Caco-2 (cell line): ENCODE measurements around the gene TMEM53. TPM values are rescaled to one million over a fixed set of nuclear protein-coding genes. Genes with fewer than 3 reads are reported as not detected.
A peak's percentile ranks its signal among the peaks of the same experiment; 100 is the strongest.

Experiments used
- BruUV-seq: library from RNA; stranded (reverse); fragments of 400-500 nt; replicated peaks from 2 replicates; lab custom pipeline; 2021; lab: Mats Ljungman, UMichigan
- CTCF ChIA-PET: fragments of 300-600 bp; sonication (Branson Sonifier 250); formaldehyde crosslinking; loops from one replicate; lab custom pipeline; 2022; ENCODE audit warnings: antibody characterized with exemption; lab: Charles Lee
- POLR2A ChIA-PET: fragments of 300-600 bp; sonication (Branson Sonifier 250); formaldehyde crosslinking; loops from one replicate; lab custom pipeline; 2022; ENCODE audit warnings: antibody characterized with exemption; lab: Charles Lee
- DNase-seq, 2 experiments: peaks; one replicate each; pipeline versions ENCODE4 v3.0.0 to v3.0.0-alpha.2; 2020 to 2022
- H3K27me3 ChIP-seq: replicated peaks from 2 replicates; pipeline ENCODE4 v1.6.0; 2011; ENCODE audit warnings: low read length; ENCODE audit not compliant: control insufficient read depth, insufficient read depth
- H3K36me3 ChIP-seq: 2 replicates; pipeline ENCODE4 v1.5.1; 2011; ENCODE audit warnings: low read length; ENCODE audit not compliant: control insufficient read depth, insufficient read depth
- H3K4me1 ChIP-seq: fragments of 250-450 bp; sonication (Bioruptor Pico); 2 replicates; pipeline ENCODE4 v1.5.1; 2020; ENCODE audit warnings: mild to moderate bottlenecking
- H3K4me3 ChIP-seq: 2 replicates; pipeline ENCODE4 v1.5.1; 2011; ENCODE audit warnings: low read depth, mild to moderate bottlenecking, control low read depth, low read length
- H3K9me3 ChIP-seq: fragments of 250-450 bp; sonication (Bioruptor Pico); 2 replicates; pipeline ENCODE4 v1.5.1; 2020; ENCODE audit warnings: mild to moderate bottlenecking, moderate library complexity
- H3K27ac Mint-ChIP-seq: one replicate; pipeline ENCODE4 v1.8.0; 2022; ENCODE audit warnings: mixed read lengths; ENCODE audit not compliant: unreplicated experiment
- H3K27me3 Mint-ChIP-seq: one replicate; pipeline ENCODE4 v1.8.0; 2022; ENCODE audit warnings: mixed read lengths; ENCODE audit not compliant: insufficient read depth, unreplicated experiment
- H3K36me3 Mint-ChIP-seq: one replicate; pipeline ENCODE4 v1.8.0; 2022; ENCODE audit warnings: mild to moderate bottlenecking, mixed read lengths; ENCODE audit not compliant: insufficient read depth, unreplicated experiment
- H3K4me1 Mint-ChIP-seq: one replicate; pipeline ENCODE4 v1.8.0; 2022; ENCODE audit warnings: low read depth, mixed read lengths; ENCODE audit not compliant: unreplicated experiment
- H3K4me3 Mint-ChIP-seq: one replicate; pipeline ENCODE4 v1.8.0; 2022; ENCODE audit warnings: mild to moderate bottlenecking, moderate library complexity, mixed read lengths; ENCODE audit not compliant: unreplicated experiment
- H3K9me3 Mint-ChIP-seq: one replicate; pipeline ENCODE4 v1.8.0; 2022; ENCODE audit warnings: mixed read lengths; ENCODE audit not compliant: unreplicated experiment
- intact Hi-C: fragments of 100-400 bp; cut with micrococcal nuclease; formaldehyde crosslinking; loops from one replicate; pipeline ENCODE4 v1.10.0; 2022; ENCODE audit not compliant: unreplicated experiment
- total RNA-seq: library from RNA; stranded (reverse); gene quantifications from 2 replicates; pipeline ENCODE4 v1.2.3, GENCODE V29; 2022
- TF ChIP-seq, protein P1 (sequence below), 2 experiments: fragments of 200-600 bp in 1 of 2; IDR thresholded peaks; 1 replicate in 1 of 2; 2 replicates in 1 of 2; pipeline versions ENCODE4 v1.5.1 to v1.8.0; 2011 to 2022; ENCODE audit warnings: antibody characterized with exemption in 1 of 2, control low read depth in 1 of 2, inconsistent platforms in 1 of 2, low read depth in 1 of 2, low read length in 1 of 2, mild to moderate bottlenecking in 1 of 2, moderate library complexity in 1 of 2; ENCODE audit not compliant: insufficient read depth in 1 of 2, severe bottlenecking in 1 of 2, unreplicated experiment in 1 of 2

Gene TMEM53
- total RNA-seq, 1 experiment from 2014 or later: 4.4 TPM

DNA sequence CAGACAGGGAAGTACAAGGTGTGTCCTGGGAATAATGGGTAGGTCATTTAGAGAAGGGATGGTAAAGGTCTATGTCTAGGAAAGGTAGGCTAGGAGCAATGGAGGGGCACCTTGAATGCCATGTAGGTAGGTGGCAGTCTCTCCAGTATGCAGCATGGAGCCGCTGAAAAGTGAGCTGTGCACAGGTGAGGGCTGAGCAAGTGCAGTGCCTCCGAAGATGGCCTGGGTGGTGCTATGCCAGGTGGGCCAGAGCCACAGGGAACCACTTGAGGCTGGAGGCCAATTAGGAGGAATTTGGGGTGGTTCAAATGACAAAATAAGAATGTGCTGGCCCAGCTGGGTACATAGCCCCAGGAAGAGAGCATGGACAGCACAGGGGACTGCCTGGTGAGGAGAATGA, 31.7 kb upstream of the TMEM53 start:
- no peaks in the 10 kb centered on the region for H3K27me3 Mint-ChIP-seq
- Histone ChIP-seq H3K9me3 (no peaks in the 10 kb centered on the region), H3K4me1 (peaks cover 6% of the 10 kb centered on the region), H3K4me3 (no peak overlapping the region), H3K36me3 (no peaks in the 10 kb centered on the region), H3K27me3 (no peaks in the 10 kb centered on the region)
- peaks cover 13% of the 10 kb centered on the region for H3K9me3 Mint-ChIP-seq
- TF ChIP-seq, protein P1, sequence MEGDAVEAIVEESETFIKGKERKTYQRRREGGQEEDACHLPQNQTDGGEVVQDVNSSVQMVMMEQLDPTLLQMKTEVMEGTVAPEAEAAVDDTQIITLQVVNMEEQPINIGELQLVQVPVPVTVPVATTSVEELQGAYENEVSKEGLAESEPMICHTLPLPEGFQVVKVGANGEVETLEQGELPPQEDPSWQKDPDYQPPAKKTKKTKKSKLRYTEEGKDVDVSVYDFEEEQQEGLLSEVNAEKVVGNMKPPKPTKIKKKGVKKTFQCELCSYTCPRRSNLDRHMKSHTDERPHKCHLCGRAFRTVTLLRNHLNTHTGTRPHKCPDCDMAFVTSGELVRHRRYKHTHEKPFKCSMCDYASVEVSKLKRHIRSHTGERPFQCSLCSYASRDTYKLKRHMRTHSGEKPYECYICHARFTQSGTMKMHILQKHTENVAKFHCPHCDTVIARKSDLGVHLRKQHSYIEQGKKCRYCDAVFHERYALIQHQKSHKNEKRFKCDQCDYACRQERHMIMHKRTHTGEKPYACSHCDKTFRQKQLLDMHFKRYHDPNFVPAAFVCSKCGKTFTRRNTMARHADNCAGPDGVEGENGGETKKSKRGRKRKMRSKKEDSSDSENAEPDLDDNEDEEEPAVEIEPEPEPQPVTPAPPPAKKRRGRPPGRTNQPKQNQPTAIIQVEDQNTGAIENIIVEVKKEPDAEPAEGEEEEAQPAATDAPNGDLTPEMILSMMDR (IDR thresholded peaks at IDR 0.05; ENCODE audit: insufficient read depth in 1 of 2, low read depth in 1 of 2, low read length in 1 of 2, severe bottlenecking in 1 of 2, unreplicated experiment in 1 of 2): no peak
- H3K4me3 Mint-ChIP-seq: no peak overlapping the region
- intact Hi-C loops: no loop called here
- no peaks in the 10 kb centered on the region for H3K36me3 Mint-ChIP-seq
- H3K27ac Mint-ChIP-seq: no peak overlapping the region
- no TSS peak for BruUV-seq
- CTCF ChIA-PET: no interaction called here
- DNase-seq: no peak
- peaks cover 6% of the 10 kb centered on the region for H3K4me1 Mint-ChIP-seq
- POLR2A ChIA-PET: no interaction called here

DNA sequence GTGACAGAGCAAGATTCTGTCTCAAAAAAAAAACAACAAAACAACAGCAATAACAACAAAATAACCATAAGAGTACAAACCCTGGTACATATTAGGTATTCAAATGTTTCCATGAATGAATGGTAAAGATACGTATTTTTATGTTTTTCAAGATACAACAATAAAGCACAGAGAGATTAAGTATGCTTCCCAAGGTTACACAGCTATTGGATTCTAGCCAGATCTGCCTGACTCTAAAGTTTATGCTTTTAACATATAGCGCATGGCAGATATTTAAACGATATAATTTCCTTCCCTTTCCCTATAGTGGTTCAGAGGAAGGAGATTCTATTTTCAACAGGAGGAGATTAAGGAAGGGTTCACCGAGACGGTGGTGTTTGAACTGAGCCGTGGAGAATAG, 31.2 kb upstream of the TMEM53 start:
- Histone ChIP-seq H3K4me1 (peaks cover 10% of the 10 kb centered on the region), H3K27me3 (no peaks in the 10 kb centered on the region), H3K36me3 (no peaks in the 10 kb centered on the region), H3K9me3 (no peaks in the 10 kb centered on the region), H3K4me3 (no peak overlapping the region)
- no peak overlapping the region for H3K4me3 Mint-ChIP-seq
- TF ChIP-seq, protein P1 (IDR thresholded peaks at IDR 0.05; ENCODE audit: insufficient read depth in 1 of 2, low read depth in 1 of 2, low read length in 1 of 2, severe bottlenecking in 1 of 2, unreplicated experiment in 1 of 2): no peak
- H3K27ac Mint-ChIP-seq: no peak overlapping the region
- no peaks in the 10 kb centered on the region for H3K27me3 Mint-ChIP-seq
- no peaks in the 10 kb centered on the region for H3K36me3 Mint-ChIP-seq
- POLR2A ChIA-PET: no interaction called here
- no peak for DNase-seq
- no TSS peak for BruUV-seq
- CTCF ChIA-PET: no interaction called here
- intact Hi-C loops: no loop called here
- peaks cover 7% of the 10 kb centered on the region for H3K4me1 Mint-ChIP-seq
- H3K9me3 Mint-ChIP-seq: peaks cover 13% of the 10 kb centered on the region

DNA sequence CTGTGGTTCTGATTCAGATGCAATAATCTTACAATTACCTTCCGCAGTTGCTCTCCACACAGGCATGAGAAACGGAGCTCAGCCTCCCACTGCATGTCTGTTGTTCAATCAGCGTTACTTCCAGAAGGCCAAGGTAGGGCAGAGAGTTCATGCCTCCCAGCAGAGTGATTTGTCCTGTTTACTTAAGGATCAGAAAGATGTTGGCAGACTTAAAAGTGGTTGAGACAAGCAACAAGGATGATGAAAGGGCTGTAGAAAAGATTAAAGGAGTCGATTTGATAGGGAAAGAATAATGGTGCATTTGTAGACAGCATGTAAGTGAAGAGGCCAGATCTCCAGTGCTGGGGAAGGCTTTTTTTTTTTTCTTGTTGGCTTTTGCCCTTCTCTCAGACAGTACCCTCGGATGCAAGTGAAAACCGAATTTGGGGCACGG, 26.9 kb upstream of the TMEM53 start:
- intact Hi-C loops: no loop called here
- Histone ChIP-seq H3K36me3 (no peaks in the 10 kb centered on the region), H3K4me3 (no peak overlapping the region), H3K4me1 (peaks cover 10% of the 10 kb centered on the region), H3K27me3 (no peaks in the 10 kb centered on the region), H3K9me3 (no peaks in the 10 kb centered on the region)
- DNase-seq: peak; percentile 45 to 55
- H3K4me3 Mint-ChIP-seq: no peak overlapping the region
- TF ChIP-seq, protein P1 (IDR thresholded peaks at IDR 0.05; ENCODE audit: insufficient read depth in 1 of 2, low read depth in 1 of 2, low read length in 1 of 2, severe bottlenecking in 1 of 2, unreplicated experiment in 1 of 2): no peak
- peaks cover 7% of the 10 kb centered on the region for H3K4me1 Mint-ChIP-seq
- H3K9me3 Mint-ChIP-seq: no peaks in the 10 kb centered on the region
- ChIA-PET CTCF (interaction anchor here (0.6 to 1.0 kb wide), 2 partner anchors 13 to 30 kb away, joined by 3 read pairs; no protein-coding TSS in a partner anchor), POLR2A (interaction anchor here (1.2 kb wide), 1 partner anchor 21 kb away, joined by 6 read pairs; no protein-coding TSS in a partner anchor)
- H3K27me3 Mint-ChIP-seq: peaks cover 2% of the 10 kb centered on the region
- no peaks in the 10 kb centered on the region for H3K36me3 Mint-ChIP-seq
- no peak overlapping the region for H3K27ac Mint-ChIP-seq
- no TSS peak for BruUV-seq
